HCT116 (cell line): ENCODE measurements around the gene CD1C.

ENCODE experiments used
- POLR2A ChIP-seq: IDR thresholded peaks from 2 replicates; pipeline ENCODE4 v1.7.0; 2011; ENCODE audit warnings: borderline replicate concordance; ENCODE audit not compliant: insufficient read depth, insufficient read length; ENCODE audit errors: extremely low read depth
- SRF ChIP-seq: IDR thresholded peaks from 2 replicates; pipeline ENCODE4 v1.6.1; 2012; ENCODE audit warnings: low read depth
- YY1 ChIP-seq: IDR thresholded peaks from 2 replicates; pipeline ENCODE4 v1.6.1; 2011; ENCODE audit warnings: low read length, low read depth, moderate library complexity, mild to moderate bottlenecking; ENCODE audit not compliant: insufficient replicate concordance; ENCODE audit errors: extremely low read depth

DNA sequence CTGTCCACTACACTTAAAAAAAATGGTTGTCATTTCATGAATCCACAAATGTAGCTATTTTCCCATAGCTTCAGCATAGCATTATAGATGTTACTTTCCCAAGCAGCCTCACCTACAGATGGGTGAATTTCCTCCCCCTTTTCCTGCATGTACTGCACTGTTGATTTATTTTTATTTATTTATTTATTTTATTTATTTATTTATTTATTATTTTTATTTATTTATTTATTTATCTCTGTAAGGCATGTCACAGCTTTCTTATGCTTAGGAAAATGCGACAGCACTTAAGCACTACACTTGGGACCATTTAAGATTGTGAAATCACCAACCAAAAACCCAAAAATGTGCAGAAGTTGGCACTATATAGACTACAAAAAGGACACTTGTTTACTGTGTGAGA, 30.6 kb upstream of the CD1C start:
- no peak for TF ChIP-seq POLR2A
- TF ChIP-seq SRF = no peak
- no peak for TF ChIP-seq YY1
